ELF-1 (cell line): ENCODE results near the gene PTK6.

Source experiments
- DNase-seq: peaks from one replicate; pipeline ENCODE4 v3.0.0-alpha.2; 2016; ENCODE audit warnings: low read depth, low spot score

Gene PTK6

GRCh38 chr20:63508072-63508768 is 29.0 kb downstream of the PTK6 start:
- no peak for DNase-seq

DNA sequence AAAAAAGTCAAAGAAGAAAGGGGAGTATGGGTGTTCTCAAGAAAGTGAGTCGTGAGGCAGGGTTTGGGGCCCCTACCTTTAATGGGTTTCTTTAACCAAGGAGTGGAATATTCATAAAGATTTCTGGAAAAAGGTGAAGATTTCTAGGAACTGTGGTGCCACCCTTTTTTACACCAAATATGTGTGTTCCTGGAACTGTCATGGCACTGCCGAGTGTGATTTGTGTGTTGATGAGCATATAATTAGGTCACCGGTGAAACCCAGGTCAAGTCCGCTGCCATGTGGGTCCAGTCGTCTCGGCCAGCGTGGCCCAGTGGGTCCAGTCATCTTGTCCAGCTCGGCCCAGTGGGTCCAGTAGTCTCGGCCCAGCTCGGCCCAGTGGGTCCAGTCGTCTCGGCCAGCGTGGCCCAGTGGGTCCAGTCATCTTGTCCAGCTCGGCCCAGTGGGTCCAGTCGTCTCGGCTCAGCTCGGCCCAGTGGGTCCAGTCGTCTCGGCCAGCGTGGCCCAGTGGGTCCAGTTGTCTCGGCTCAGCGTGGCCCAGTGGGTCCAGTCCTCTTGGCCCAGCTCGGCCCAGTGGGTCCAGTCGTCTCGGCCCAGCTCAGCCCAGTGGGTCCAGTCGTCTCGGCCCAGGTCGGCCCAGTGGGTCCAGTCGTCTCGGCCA is 30.0 kb downstream of the PTK6 start:
- no peak for DNase-seq

DNA sequence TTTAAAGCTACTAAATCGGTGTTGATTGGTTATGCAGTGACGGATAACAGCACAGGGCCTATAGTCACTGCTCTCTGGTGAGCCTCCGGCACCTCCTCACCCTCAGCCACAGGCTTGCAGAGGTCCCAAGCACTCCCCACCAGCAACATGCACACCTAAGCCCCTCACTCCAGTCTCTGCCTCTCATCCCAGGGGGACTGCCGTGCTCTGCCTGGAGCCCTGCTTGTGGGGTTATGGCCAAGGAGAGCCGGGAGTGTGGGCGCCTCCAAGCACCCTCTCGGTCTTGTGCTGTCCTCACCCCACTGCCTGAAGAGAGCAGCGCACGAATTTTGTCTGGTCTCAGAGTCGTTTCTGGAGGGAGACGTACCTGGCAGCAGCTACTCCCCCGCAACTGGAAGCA is 31.5 kb downstream of the PTK6 start:
- no peak for DNase-seq

- no peak for DNase-seq
Measured at GRCh38 chr20:63505281-63505680, 31.9 kb downstream of the PTK6 start.

GRCh38 chr20:63504642-63505041 is 32.5 kb downstream of the PTK6 start:
- no peak for DNase-seq

- no peak for DNase-seq
Measured at GRCh38 chr20:63503524-63503923, 33.7 kb downstream of the PTK6 start.

DNA sequence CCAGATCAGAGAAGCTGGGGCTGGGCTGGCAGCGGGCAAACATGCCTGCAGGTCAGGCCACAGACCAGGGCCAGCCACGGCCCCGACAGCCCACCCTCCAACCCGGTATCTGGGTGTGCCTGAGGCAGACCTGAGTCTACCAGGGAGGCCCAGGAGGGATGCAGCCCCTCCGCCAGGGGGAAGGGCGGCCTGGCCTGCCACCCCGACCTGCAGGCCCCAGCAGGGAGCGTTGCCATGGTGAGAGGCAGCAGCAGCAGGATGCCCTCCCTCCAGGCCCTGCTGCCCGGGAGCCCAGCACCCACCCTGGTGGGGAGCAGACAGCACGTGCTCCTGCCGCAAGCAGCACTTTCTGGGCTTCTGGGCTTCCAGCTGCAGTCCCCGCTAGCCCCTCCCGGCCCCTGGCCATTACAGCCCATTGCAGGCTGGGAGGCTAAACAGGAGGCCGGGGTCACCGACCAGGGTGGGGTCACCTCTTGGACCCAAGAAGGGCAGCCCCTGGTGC is 34.5 kb downstream of the PTK6 start:
- peak; percentile 19 for DNase-seq

DNA sequence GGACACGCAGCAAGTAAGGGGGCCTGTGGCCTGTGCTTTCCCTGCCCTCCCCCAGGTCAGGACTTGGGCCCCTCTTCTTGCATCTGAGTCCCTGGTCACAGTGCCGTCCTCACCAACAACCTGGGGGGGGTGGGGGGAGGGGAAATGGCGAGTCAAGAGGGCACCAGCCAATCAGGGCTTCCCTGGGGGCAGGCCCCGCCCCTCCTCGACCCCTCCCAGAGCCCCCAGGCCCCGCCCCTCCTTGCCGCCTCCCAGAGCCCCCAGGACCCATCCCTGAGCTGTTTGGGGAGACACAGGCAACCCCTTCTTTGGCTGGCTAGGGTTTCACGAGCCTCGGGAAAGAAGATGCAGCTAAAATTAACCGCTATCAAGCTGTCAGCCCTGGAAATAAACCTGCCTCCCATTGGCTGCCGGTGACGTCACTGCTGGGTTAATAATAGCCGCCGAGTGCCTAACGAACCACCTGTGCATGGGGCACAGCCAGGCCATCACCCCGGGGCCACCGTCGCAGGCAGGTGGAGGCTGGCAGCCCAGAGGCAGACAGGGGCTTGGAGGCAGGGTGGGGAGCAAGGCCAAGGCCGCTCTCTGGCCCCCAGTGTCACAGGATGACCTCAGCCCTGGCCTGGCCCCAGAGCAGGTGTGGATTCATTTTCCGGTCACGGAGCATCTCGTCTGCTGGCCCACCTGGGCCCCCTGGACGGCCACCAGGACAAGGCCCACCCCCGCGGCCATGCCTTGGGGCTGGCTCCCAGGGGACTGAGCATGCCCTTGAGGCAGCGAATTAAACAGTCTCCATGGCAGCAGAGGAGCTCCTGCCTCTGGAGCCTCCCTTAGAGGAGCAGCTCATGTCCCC is 35.1 kb downstream of the PTK6 start:
- DNase-seq: peak; percentile 53

- DNase-seq: peak; percentile 3
Measured at GRCh38 chr20:63500902-63501817, 36.0 kb downstream of the PTK6 start.

DNA sequence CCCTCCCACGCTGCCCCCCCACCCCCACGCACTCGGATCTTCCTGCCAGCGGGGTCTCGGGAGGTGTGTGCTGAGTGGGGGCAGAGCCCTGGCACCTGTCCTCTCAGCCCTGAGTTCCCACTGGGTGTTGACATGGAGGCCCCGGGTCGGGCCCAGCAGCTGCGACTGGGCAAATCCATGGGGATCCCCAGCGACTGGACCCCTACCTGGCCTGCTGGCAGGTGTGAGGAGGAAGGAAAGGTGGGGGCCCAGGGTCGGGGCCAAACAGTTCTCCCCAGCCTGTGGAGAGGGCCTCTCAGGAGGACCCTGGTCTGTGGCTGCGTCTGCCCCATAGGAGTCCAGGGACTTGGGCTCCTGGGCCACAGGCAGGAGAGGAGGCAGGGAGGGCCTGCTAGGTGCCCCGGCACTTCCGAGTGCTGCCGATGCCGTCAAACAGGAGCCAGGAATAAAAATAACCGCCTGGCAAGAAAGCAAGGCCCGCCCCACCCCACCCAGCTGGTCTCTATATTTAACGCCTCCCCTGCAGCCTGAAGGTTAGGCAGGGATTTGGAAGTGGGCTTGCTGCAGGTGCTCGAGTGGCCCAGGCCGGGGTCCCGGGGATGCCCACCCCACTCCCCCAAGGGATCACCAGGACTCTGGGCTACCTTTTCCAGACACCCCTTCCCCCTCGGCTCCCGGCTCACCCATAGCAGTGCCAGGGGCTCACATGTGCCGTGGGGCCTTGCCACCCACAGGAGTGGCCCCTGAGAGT is 36.9 kb downstream of the PTK6 start:
- DNase-seq: no peak

DNA sequence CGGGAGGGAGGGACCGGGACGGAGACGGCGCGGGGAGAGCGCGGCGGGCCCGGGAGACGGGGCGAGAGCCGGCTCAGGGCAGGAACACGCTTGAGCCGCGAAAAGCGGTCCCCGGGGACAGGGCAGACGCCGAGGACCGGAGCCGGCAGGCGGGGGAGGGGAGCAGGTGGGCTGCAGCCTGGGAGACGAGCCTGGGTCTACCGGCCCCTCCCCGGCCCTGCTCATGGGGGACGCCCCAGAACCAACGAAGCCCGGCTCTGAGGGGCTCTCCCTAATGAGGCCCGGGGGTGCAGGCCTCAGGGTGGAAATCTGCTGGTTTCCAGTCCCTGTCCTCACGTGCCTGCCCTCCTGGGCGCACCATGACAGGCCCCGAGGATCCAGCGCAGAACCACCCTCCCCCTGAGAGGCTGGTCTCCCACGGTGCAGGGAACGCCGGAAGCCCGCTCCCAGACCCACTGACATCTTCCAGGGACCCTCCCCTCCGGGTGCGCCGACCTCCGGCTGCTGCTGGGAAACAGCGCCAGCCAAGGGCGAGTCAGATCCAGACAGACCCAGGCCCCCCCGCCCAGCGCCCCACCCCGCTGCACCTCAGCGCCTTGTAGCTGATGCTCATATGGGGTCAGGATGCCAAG is 37.7 kb downstream of the PTK6 start:
- peak; percentile 11 for DNase-seq

DNA sequence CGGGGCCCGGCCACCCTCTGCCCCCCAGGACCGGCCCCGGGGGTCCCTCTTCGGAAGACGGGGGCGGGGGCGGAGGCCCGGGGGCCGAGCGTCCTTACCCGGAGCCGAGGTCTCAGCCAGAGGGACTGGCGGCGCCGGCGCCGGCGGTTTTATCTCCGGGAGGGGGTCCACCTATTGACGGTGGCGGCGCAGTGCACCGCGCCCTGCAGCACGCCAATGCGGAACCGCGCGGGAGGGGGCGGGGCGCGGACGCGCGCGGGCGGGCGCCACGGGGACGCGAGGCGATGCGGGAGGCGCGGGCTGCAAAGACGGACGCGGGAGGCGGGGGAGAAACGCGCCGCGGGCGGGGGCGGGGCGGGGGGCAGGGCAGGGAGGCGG is 38.2 kb downstream of the PTK6 start, which contains the start of gene EEF1A2:
EEF1A2 (minus strand) TSS at position 124 of the 378 bp plus-strand sequence. CDS start 1,320 bp downstream, outside the sequence.
- no peak for DNase-seq

DNA sequence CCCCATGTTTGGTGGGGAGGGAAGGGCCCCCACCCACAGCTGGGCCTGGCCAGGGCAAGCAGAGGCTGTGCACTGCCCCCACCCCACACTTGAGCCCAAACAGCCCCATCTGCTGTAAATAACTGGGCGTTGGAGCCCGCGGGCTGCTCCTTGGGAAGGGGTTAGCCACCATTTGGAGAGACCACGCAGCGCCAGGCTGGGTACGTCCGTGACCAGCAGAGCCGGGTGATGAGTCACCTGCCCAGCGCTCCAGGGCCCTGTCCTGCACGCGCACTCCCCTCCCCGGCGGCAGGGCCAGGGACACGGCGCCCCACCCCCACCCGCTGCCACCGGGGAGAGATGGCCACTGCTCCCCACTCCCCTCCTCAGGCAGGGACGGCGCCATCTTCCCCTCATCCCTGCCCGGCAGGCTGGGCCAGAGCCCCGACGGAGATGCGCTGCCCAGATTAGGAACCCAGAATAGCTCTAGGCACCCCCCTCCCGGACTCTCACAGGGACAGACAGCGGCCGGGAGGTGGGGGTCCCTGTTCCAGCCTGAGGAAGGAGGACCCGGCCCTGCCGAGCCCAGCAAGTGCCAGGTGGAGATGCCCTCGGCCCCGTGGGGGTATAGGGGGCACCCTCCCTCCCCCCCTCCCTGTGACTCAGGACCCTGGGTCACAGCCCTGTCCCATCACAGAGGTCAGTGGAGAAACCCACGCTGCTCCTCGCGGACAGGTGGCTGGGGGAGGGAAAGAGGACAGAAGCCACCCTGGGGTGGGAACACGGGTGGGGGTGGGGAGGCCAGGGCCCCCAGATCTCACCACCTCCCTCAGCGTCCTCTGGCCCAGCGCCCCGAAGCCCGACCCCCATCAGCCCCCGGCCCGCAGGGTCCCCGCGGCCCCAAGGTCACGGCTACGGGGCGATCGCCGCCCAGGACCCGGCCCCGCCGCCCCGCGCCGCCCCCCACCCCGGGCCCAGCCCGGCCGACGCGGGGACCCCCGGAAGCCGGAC is 38.9 kb downstream of the PTK6 start:
- no peak for DNase-seq

- DNase-seq: no peak
Measured at GRCh38 chr20:63497138-63497945, 39.8 kb downstream of the PTK6 start.

- DNase-seq: peak; percentile 17
Measured at GRCh38 chr20:63496596-63497120, 40.5 kb downstream of the PTK6 start.

- DNase-seq: peak; percentile 60
Measured at GRCh38 chr20:63495741-63496595, 41.2 kb downstream of the PTK6 start.
